H9 (cell line): ENCODE measurements around the gene ZSWIM6. TPM values are rescaled to one million over a fixed set of nuclear protein-coding genes. Genes with fewer than 3 reads are reported as not detected.

Experiments
- DNase-seq: peaks from one replicate; pipeline ENCODE4 v3.0.0-alpha.2; 2017
- H2AFZ ChIP-seq: one replicate; pipeline ENCODE4 v1.6.1; 2013; ENCODE audit warnings: mild to moderate bottlenecking, low read length, control low read depth, moderate library complexity
- H2AK5ac ChIP-seq: 2 replicates; pipeline ENCODE4 v1.6.1; 2013; ENCODE audit warnings: low read length, control low read depth, mixed read lengths; ENCODE audit not compliant: insufficient read length
- H2BK120ac ChIP-seq: one replicate; pipeline ENCODE4 v1.6.1; 2013; ENCODE audit warnings: low read depth, mild to moderate bottlenecking, low read length, control low read depth, inconsistent platforms; ENCODE audit not compliant: poor library complexity, severe bottlenecking
- H2BK12ac ChIP-seq: 2 replicates; pipeline ENCODE4 v1.6.1; 2013; ENCODE audit warnings: low read length, control low read depth, mixed read lengths, low read depth; ENCODE audit not compliant: insufficient read length
- H2BK15ac ChIP-seq: 2 replicates; pipeline ENCODE4 v1.6.1; 2013; ENCODE audit warnings: low read depth, low read length, control low read depth
- H2BK20ac ChIP-seq: one replicate; pipeline ENCODE4 v1.6.1; 2013; ENCODE audit warnings: low read depth, mild to moderate bottlenecking, low read length, control low read depth, inconsistent platforms; ENCODE audit not compliant: poor library complexity, severe bottlenecking
- H2BK5ac ChIP-seq: 2 replicates; pipeline ENCODE4 v1.6.1; 2013; ENCODE audit warnings: low read length, control low read depth, mixed read lengths; ENCODE audit not compliant: insufficient read length
- H3K14ac ChIP-seq: 2 replicates; pipeline ENCODE4 v1.6.1; 2013; ENCODE audit warnings: low read length, control low read depth; ENCODE audit not compliant: insufficient read depth
- H3K18ac ChIP-seq: 2 replicates; pipeline ENCODE4 v1.6.1; 2013; ENCODE audit warnings: low read depth, mild to moderate bottlenecking, mixed read lengths, low read length, control low read depth; ENCODE audit not compliant: insufficient read length
- H3K23ac ChIP-seq: 2 replicates; pipeline ENCODE4 v1.6.1; 2013; ENCODE audit warnings: low read length, control low read depth, mixed read lengths, low read depth; ENCODE audit not compliant: insufficient read length
- H3K23me2 ChIP-seq: 2 replicates; pipeline ENCODE4 v1.6.1; 2013; ENCODE audit warnings: low read depth, mild to moderate bottlenecking, mixed read lengths, low read length, control low read depth; ENCODE audit not compliant: insufficient read length, poor library complexity, severe bottlenecking
- H3K27ac ChIP-seq: 2 replicates; pipeline ENCODE4 v1.5.1; 2013; ENCODE audit warnings: low read length, control low read depth, mixed read lengths, low read depth; ENCODE audit not compliant: insufficient read length
- H3K27me3 ChIP-seq: 2 replicates; pipeline ENCODE4 v1.6.1; 2013; ENCODE audit warnings: low read length, control low read depth, inconsistent platforms; ENCODE audit not compliant: insufficient read depth
- H3K4ac ChIP-seq: 2 replicates; pipeline ENCODE4 v1.6.1; 2013; ENCODE audit warnings: low read depth, mild to moderate bottlenecking, control low read depth, inconsistent platforms, low read length, moderate library complexity
- H3K4me1 ChIP-seq: 2 replicates; pipeline ENCODE4 v1.6.1; 2013; ENCODE audit warnings: low read length, control low read depth, inconsistent platforms; ENCODE audit not compliant: insufficient read depth
- H3K4me2 ChIP-seq: 2 replicates; pipeline ENCODE4 v1.6.1; 2013; ENCODE audit warnings: low read length, control low read depth, mixed read lengths; ENCODE audit not compliant: insufficient read length, insufficient read depth
- H3K56ac ChIP-seq: 2 replicates; pipeline ENCODE4 v1.6.1; 2013; ENCODE audit warnings: low read depth, mild to moderate bottlenecking, mixed read lengths, low read length, control low read depth; ENCODE audit not compliant: insufficient read length
- H3K79me1 ChIP-seq: 2 replicates; pipeline ENCODE4 v1.6.1; 2013; ENCODE audit warnings: low read depth, mild to moderate bottlenecking, moderate library complexity, low read length, control low read depth, inconsistent platforms; ENCODE audit not compliant: insufficient read depth, poor library complexity, severe bottlenecking
- H3K79me2 ChIP-seq: 2 replicates; pipeline ENCODE4 v1.6.1; 2013; ENCODE audit warnings: low read length, control low read depth, inconsistent platforms; ENCODE audit not compliant: insufficient read depth
- H3K9ac ChIP-seq: 2 replicates; pipeline ENCODE4 v1.6.1; 2013; ENCODE audit warnings: low read length, control low read depth, mixed read lengths; ENCODE audit not compliant: insufficient read length; ENCODE audit errors: extremely low read depth
- H3K9me3 ChIP-seq: one replicate; pipeline ENCODE4 v1.6.1; 2013; ENCODE audit warnings: low read depth, low read length, inconsistent platforms; ENCODE audit not compliant: control insufficient read depth
- H3T11ph ChIP-seq: one replicate; pipeline ENCODE4 v1.6.1; 2013; ENCODE audit warnings: mild to moderate bottlenecking, low read length, control low read depth, inconsistent platforms
- H4K20me1 ChIP-seq: one replicate; pipeline ENCODE4 v1.6.1; 2013; ENCODE audit not compliant: control insufficient read depth, insufficient read length, insufficient read depth
- H4K5ac ChIP-seq: 2 replicates; pipeline ENCODE4 v1.6.1; 2013; ENCODE audit warnings: low read depth, mild to moderate bottlenecking, mixed read lengths, low read length, control low read depth; ENCODE audit not compliant: insufficient read length
- H4K8ac ChIP-seq: replicated peaks from 2 replicates; pipeline ENCODE4 v1.6.1; 2013; ENCODE audit warnings: low read length, control low read depth, mixed read lengths, low read depth; ENCODE audit not compliant: insufficient read length
- H4K91ac ChIP-seq: 2 replicates; pipeline ENCODE4 v1.6.1; 2013; ENCODE audit warnings: low read depth, mild to moderate bottlenecking, moderate library complexity, mixed read lengths, low read length, control low read depth; ENCODE audit not compliant: insufficient read length
- H3K27ac Mint-ChIP-seq, 3 experiments: 2 replicates in 2 of 3; 3 replicates in 1 of 3; pipeline ENCODE4 v1.8.0; 2020 to 2021; ENCODE audit warnings: mixed read lengths in 3 of 3, mild to moderate bottlenecking in 1 of 3, moderate library complexity in 1 of 3
- H3K27me3 Mint-ChIP-seq: 2 replicates; pipeline ENCODE4 v1.8.0; 2021; ENCODE audit warnings: low read depth, mild to moderate bottlenecking, moderate library complexity, mixed read lengths
- H3K36me3 Mint-ChIP-seq, 3 experiments: 2 replicates in 2 of 3; 3 replicates in 1 of 3; pipeline ENCODE4 v1.8.0; 2020 to 2021; ENCODE audit warnings: low read depth in 3 of 3, mixed read lengths in 3 of 3; ENCODE audit not compliant: insufficient read depth in 1 of 3
- H3K4me1 Mint-ChIP-seq, 2 experiments: 2 replicates each; pipeline ENCODE4 v1.8.0; 2020; ENCODE audit warnings: mixed read lengths in 2 of 2
- H3K4me3 Mint-ChIP-seq, 2 experiments: 2 replicates in 1 of 2; 3 replicates in 1 of 2; pipeline ENCODE4 v1.8.0; 2020 to 2021; ENCODE audit warnings: mild to moderate bottlenecking in 2 of 2, mixed read lengths in 2 of 2, moderate library complexity in 1 of 2
- H3K9me3 Mint-ChIP-seq, 2 experiments: 2 replicates in 1 of 2; 3 replicates in 1 of 2; pipeline ENCODE4 v1.8.0; 2020; ENCODE audit warnings: mild to moderate bottlenecking in 2 of 2, mixed read lengths in 2 of 2, moderate library complexity in 1 of 2
- WGBS: extraction: QIAGEN DNeasy Blood & Tissue Kit; methylation state at CpG from one replicate; pipeline ENCODE4 v1.1.7; 2013; ENCODE audit warnings: missing lambda C conversion rate, low lambda C conversion rate, mixed read lengths; ENCODE audit not compliant: insufficient read length; ENCODE audit errors: extremely low coverage; 5-methylcytosine and 5-hydroxymethylcytosine counted together
- total RNA-seq: library from RNA; stranded (reverse); gene quantifications from 2 replicates; pipeline ENCODE4 v1.2.1, GENCODE V29; 2021
- TF ChIP-seq, protein P1 (sequence below): fragments of 200-600 bp; sonication (generic); conservative IDR thresholded peaks from 3 replicates; pipeline ENCODE4 v1.8.0; 2021; ENCODE audit warnings: antibody characterized with exemption, mild to moderate bottlenecking

The ZSWIM6 gene
- total RNA-seq, 1 experiment from 2014 or later, result 11.5 TPM

DNA sequence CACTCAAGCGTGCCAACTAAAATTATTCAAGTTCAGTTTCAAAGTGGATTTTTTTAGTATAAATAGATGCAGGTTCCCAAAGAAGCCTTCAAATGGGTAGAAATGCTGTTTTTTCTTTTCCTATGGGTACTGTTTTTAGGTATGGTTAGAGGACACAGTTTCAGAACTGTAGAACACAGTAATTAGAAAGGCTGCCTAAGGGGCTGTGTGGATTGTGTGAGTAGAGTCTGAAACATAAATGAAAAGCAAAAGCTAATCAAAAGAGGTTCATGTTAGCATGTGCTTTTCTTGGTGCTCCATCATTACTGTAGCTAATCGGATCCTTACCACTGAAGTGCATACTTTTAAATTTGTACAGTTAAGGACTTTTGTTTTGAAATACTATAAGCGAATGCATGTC is 85.3 kb downstream of the ZSWIM6 start:
- H3K9me3 Mint-ChIP-seq, result peaks cover 2 to 7% of the 10 kb centered on the region in 2 experiments; a peak in 3 of 5 replicates
- Histone ChIP-seq H3K4me2 (no peak overlapping the region), H3K79me2 (no peaks in the 10 kb centered on the region; the same call in 1 of the 2 replicates), H2BK120ac (no peak overlapping the region), H3K18ac (no peak overlapping the region), H3K4me1 (peaks cover 8% of the 10 kb centered on the region; the same call in 1 of the 2 replicates), H4K5ac (no peak overlapping the region), H3K23me2 (no peaks in the 10 kb centered on the region), H3K27ac (no peak overlapping the region), H3K4ac (no peak overlapping the region), H3K14ac (no peak overlapping the region), H2BK20ac (no peak overlapping the region), H3K56ac (no peak overlapping the region), H3T11ph (no peak overlapping the region), H4K20me1 (no peaks in the 10 kb centered on the region), H4K8ac (no peak overlapping the region), H4K91ac (no peak overlapping the region), H3K27me3 (no peaks in the 10 kb centered on the region), H3K79me1 (peaks cover 2% of the 10 kb centered on the region), H2BK5ac (no peak overlapping the region), H2AK5ac (no peak overlapping the region), H2AFZ (no peak overlapping the region), H3K23ac (no peak overlapping the region), H2BK12ac (no peak overlapping the region), H2BK15ac (no peak overlapping the region), H3K9ac (no peak overlapping the region), H3K9me3 (no peaks in the 10 kb centered on the region)
- peaks cover 6 to 8% (median 6%) of the 10 kb centered on the region in 3 experiments; a peak in 6 of 7 replicates for H3K36me3 Mint-ChIP-seq
- peaks cover 38 to 44% of the 10 kb centered on the region in 2 experiments for H3K4me1 Mint-ChIP-seq
- no CpG with 5 or more reads among the region's 3 CpGs for WGBS
- H3K4me3 Mint-ChIP-seq, result no peak overlapping the region
- DNase-seq, result no peak
- H3K27ac Mint-ChIP-seq, result no peak overlapping the region
- TF ChIP-seq, protein P1, sequence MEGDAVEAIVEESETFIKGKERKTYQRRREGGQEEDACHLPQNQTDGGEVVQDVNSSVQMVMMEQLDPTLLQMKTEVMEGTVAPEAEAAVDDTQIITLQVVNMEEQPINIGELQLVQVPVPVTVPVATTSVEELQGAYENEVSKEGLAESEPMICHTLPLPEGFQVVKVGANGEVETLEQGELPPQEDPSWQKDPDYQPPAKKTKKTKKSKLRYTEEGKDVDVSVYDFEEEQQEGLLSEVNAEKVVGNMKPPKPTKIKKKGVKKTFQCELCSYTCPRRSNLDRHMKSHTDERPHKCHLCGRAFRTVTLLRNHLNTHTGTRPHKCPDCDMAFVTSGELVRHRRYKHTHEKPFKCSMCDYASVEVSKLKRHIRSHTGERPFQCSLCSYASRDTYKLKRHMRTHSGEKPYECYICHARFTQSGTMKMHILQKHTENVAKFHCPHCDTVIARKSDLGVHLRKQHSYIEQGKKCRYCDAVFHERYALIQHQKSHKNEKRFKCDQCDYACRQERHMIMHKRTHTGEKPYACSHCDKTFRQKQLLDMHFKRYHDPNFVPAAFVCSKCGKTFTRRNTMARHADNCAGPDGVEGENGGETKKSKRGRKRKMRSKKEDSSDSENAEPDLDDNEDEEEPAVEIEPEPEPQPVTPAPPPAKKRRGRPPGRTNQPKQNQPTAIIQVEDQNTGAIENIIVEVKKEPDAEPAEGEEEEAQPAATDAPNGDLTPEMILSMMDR, result no peak
- H3K27me3 Mint-ChIP-seq, result no peaks in the 10 kb centered on the region
